Stimulated activated CD8-positive, alpha-beta memory T cell treated with anti-CD3 and anti-CD28 coated beads, Interleukin-4, amount 100 ng/mL, for 4 hours (primary cell): Measurements from ENCODE around the gene CAB39.
A peak's percentile ranks its signal among the peaks of the same experiment; 100 is the strongest.

Experiments used
- DNase-seq, 2 donors: peaks; one replicate each; pipeline ENCODE4 v3.0.0-alpha.2; 2020; ENCODE audit warnings: low read depth in 2 of 2, low spot score in 1 of 2

CAB39 gene

DNA sequence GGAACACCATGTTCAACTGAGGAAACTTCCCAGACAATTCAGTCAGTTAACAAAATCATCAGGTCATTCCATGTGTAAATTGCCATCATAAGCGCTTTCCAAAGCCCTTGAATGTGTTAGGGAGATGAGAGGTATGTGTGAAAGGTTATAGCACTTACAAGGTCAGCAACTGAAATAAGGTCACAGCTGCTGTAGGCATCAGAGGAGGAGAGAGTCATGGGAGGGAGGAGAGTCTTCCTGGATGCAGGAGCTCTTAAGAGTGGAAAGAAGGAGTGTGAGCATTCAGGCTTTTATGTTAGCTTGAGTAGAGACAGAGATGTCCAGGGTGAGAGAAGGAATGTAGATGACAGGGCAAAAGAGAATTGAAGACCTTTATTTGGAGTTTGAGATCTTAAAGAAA, 67.0 kb downstream of the CAB39 start:
- DNase-seq: no peak

DNA sequence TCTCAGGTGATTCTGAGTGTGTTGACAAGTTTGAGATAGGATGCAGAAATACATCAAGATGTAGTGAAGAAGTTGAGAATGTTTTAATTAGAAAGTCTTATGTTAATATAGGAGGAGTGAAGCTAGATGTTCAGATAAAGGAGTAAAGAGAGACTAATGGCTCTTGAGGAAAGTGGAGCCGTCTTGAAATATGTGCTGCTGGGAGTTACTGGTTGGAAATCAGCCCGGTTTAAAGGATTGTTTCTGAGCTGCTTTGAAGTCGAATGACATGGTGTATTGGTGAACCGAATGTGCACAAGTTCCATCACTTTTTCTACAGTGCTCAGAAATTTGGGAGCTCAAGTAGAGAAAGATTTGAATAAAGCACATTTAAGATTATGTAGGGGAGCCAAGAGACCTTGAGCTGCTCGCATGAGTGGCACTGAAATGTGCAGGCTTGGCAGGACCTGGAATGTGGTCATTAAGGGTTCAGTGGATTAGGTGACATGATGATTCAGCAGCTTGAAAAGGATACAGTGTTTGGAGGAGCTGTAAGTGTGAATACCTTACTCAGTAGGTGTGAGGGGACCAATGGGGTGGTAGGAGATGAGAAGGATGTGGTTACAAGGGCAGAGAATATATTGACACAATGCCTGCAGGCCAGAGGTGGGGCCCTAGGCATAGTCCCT, 68.6 kb downstream of the CAB39 start:
- peak in 1 of 2 donors; percentile 12 for DNase-seq

GRCh38 chr2:230783101-230783500, 70.5 kb downstream of the CAB39 start:
- DNase-seq: no peak

- DNase-seq: no peak
Measured at GRCh38 chr2:230784795-230785194, 72.2 kb downstream of the CAB39 start.

DNA sequence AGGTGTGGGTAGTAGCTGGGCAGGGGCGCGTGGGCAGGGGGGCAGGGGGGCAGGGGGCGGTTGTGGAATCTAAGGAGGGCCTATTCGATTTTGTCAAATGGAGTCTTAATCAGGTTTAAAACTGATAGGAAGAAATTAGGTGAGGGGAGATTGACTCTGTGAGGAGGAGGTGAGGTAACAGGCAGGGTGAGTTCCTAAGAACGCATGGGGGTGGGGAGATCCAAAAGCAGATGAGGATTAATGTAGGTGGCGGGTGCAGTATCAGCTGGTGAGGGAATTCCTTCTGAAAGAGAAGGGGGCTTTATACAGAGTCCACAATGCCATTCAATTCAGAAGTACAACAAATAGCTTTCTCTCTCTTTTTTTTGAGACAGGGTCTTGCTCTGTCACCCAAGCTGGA, 72.7 kb downstream of the CAB39 start:
- DNase-seq: no peak

GRCh38 chr2:230787101-230787500, 74.5 kb downstream of the CAB39 start:
- DNase-seq: no peak

GRCh38 chr2:230788554-230789175, 76.0 kb downstream of the CAB39 start:
- DNase-seq: no peak

DNA sequence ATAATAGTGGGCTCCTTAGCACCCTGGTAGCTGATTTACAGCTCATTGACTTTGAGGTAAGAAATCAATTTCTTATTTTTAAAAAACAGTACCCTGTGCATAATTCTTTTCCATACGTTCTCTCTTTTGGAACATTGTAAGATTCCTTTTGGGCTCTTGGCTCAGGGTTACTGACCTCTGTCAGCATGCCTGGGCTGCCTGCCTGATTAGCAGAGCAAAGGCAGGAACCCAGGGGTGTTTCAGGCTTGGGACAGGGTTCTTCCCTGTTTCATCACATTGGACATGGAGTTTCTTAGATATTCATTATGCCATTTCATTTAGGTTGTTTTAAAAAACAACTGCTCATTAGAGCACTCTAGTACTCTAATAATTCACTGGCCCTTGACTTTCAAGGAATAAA, 78.3 kb downstream of the CAB39 start:
- no peak for DNase-seq

DNA sequence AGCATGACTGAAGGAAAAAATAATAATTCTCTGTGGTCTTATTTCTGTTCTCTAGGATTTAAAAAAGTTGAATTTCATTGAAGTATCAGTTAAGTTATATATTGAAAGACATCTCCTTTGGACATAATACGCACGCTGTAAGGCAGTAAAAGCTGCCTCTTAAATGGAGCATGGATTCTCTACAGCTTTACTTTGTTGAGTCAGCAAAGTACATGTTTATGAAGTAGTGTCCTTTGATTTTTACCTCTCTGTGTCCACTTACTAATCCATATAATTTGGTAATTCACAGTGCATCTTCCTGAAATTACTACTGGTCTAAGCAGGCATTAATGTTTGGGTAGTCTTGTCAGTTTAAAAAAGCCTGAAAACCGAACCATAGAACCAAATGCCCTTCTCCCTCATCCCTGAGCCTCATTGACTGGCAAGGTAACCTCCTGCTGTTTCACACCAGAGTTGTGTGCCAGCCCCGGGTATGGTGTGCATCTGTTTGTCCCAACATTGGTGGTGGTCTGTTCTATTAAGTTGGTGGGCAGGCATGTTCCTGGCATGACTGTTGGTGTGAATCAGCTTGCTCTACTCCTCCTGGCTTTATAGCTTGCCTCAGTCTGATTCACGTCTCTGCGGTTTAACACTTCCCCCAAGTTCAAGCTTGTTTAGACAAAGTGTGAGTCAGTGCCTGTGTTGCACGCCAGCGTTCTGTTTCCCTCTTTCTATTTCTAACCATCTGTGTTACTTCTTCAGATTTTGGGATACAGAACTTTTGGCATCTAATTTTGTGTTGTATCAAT, 81.1 kb downstream of the CAB39 start:
- DNase-seq: peak; percentile 52 to 54

- DNase-seq: no peak
Measured at GRCh38 chr2:230794497-230794896, 81.9 kb downstream of the CAB39 start.

DNA sequence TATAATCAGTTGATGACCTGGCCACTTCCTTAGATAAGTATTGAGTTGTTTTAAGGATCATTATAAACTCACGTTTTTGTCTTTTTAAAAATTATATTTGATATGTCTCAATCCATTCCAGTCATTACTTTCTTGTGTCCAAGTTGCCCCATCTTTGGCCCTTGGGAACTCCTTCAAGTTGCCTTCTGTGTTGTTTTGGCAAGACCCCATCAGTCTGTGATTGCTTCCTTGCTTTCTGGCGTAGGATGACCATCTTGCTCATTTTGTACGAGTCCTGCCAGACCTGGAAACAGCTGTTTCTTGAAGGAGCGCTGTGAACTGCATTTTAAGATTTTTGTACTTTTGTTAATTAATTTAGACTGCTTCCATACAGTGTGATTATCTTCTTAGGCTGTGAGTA, 83.2 kb downstream of the CAB39 start:
- DNase-seq: no peak

- DNase-seq: no peak
Measured at GRCh38 chr2:230796280-230796862, 83.7 kb downstream of the CAB39 start.

DNA sequence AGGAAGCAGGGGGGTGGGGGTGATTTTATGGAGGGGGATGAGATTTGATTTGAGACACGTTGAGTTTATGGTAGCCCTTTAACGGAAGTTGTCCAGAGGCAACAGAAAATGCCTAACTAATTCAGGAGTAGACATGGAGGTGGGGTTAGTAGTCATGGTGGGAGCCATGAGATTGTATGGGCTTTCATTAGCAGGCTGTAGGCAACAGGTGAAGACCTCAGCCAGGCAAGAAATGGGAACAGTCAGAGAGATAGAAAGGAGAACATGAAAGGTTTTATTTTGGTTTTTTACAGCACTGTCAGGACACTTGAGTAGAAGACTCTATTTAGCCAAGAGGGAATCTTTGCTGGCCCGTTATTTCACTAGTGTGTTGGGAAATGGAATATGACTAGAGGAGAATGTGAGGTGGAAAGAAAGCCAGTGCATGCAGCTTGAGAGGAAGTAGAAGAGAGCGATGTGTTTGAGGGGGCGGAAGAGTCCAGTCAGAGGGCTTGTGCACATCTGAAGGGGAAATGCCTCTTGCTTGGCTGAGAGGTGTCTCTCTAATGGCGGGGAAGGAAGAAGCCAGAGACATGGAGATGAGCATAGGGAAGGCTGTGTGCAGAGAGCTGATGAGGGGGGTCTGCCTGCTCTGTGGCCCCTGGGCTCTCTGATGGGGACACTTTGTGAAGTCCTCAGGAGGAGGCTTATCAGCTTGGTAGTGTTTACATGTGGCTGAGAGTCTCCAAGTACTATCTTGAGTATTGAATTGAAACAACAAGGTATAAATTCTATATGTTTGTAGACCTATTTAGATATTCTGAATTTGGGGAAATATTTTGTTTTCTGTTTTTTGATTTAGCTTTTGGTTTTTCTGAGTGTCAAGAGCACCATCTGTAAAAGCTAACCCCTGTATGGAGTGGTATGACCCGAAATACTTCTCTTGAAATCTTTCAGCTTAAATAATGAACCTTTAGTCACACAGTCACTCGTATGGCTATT, 85.2 kb downstream of the CAB39 start:
- no peak for DNase-seq

GRCh38 chr2:230798769-230799399, 86.2 kb downstream of the CAB39 start:
- DNase-seq: no peak

DNA sequence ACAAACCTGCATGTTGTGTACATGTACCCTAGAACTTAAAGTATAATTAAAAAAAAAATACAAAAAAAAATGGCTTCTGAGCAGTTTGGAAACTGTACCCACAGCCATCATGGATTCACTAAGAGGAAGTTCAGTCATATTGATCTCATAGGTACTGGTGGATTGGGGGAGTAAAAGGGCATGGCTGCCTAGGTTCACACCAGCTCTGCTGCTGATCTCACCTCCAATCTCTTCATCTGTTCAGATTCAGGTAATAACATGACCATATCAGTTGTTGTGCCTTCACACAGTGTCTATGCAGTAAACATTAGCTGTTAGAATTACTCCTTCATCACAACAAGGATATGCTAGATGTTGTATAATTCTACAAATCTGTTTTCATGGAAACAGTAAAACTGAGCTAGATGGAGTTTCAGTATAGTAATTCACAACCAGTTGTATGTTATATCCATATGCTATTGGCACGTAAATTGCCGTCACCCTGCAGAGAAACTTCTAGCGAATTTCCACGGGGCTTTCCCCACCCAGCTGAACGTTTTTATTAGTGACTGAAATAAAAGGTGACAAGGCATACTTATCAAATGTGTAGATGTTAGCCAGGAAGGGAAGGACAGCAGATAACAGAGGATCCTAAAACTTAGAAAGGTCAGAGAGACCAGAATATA, 92.8 kb downstream of the CAB39 start:
- no peak for DNase-seq

GRCh38 chr2:230807729-230808128, 95.1 kb downstream of the CAB39 start:
- no peak for DNase-seq

DNA sequence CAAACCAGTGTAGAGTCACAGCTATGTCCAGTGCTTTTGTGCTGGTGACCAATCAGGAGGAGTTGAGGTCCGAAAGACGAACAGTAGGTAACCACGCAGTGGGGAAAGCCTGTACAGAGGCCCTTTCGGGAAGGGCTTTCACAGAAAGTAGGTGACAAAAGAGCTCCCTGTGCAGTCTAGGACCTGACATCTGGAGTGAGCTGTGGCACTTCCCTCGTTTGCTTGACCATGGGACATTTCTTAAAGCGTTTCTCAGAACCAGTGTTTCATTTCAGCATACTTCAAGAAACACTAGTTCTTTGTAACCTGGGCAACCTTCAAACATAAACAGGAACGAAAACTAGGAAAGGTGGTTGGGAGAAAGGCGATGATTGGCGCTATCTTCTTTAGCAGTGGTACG, 96.4 kb downstream of the CAB39 start:
- DNase-seq: no peak

GRCh38 chr2:230809677-230810251, 97.1 kb downstream of the CAB39 start:
- DNase-seq: no peak

- no peak for DNase-seq
Measured at GRCh38 chr2:230811508-230811907, 98.9 kb downstream of the CAB39 start.
